ENCODE results near the gene RCAN1.

Gene RCAN1

GRCh38 chr21:34614628-34615486 is at the start of gene RCAN1:
RCAN1 (minus strand) TSS chr21:34615113; CDS start chr21:34615011, 102 bp downstream.
- peak within 1 kb of the TSS; percentile 77 for H3K4me3 ChIP-seq (ENCODE audit: low read length)
- TF ChIP-seq ZNF274 (IDR thresholded peaks at IDR 0.05; ENCODE audit: low read depth, low read length), result no peak

GRCh38 chr21:34661848-34662247 is 46.9 kb upstream of the RCAN1 start:
- no peak for TF ChIP-seq ZNF274 (IDR thresholded peaks at IDR 0.05; ENCODE audit: low read depth, low read length)
- no peak overlapping the region for H3K4me3 ChIP-seq (ENCODE audit: low read length)

- no peak for TF ChIP-seq ZNF274 (IDR thresholded peaks at IDR 0.05; ENCODE audit: low read depth, low read length)
These were observed 38.6 kb upstream of the RCAN1 start for GRCh38 chr21:34653522-34653921.

GRCh38 chr21:34651642-34652041 is 36.7 kb upstream of the RCAN1 start:
- no peak overlapping the region for H3K4me3 ChIP-seq (ENCODE audit: low read length)

More at GRCh38 chr21:34653522-34653921, 38.6 kb upstream of the RCAN1 start:
- H3K4me3 ChIP-seq (ENCODE audit: low read length), result no peak overlapping the region

GRCh38 chr21:34650861-34651431 is 36.0 kb upstream of the RCAN1 start:
- H3K4me3 ChIP-seq (ENCODE audit: low read length), result no peak overlapping the region
- no peak for TF ChIP-seq ZNF274 (IDR thresholded peaks at IDR 0.05; ENCODE audit: low read depth, low read length)

More at GRCh38 chr21:34651642-34652041, 36.7 kb upstream of the RCAN1 start:
- no peak for TF ChIP-seq ZNF274 (IDR thresholded peaks at IDR 0.05; ENCODE audit: low read depth, low read length)

GRCh38 chr21:34649400-34649799 is 34.5 kb upstream of the RCAN1 start:
- TF ChIP-seq ZNF274 (IDR thresholded peaks at IDR 0.05; ENCODE audit: low read depth, low read length), result no peak
- no peak overlapping the region for H3K4me3 ChIP-seq (ENCODE audit: low read length)

GRCh38 chr21:34648739-34649297 is 33.9 kb upstream of the RCAN1 start:
- no peak for TF ChIP-seq ZNF274 (IDR thresholded peaks at IDR 0.05; ENCODE audit: low read depth, low read length)
- H3K4me3 ChIP-seq (ENCODE audit: low read length), result no peak overlapping the region

- TF ChIP-seq ZNF274 (IDR thresholded peaks at IDR 0.05; ENCODE audit: low read depth, low read length), result no peak
- H3K4me3 ChIP-seq (ENCODE audit: low read length), result no peak overlapping the region
These were observed 32.6 kb upstream of the RCAN1 start for GRCh38 chr21:34647555-34647954.

GRCh38 chr21:34644825-34645224 is 29.9 kb upstream of the RCAN1 start:
- H3K4me3 ChIP-seq (ENCODE audit: low read length), result no peak overlapping the region
- no peak for TF ChIP-seq ZNF274 (IDR thresholded peaks at IDR 0.05; ENCODE audit: low read depth, low read length)

- no peak overlapping the region for H3K4me3 ChIP-seq (ENCODE audit: low read length)
- no peak for TF ChIP-seq ZNF274 (IDR thresholded peaks at IDR 0.05; ENCODE audit: low read depth, low read length)
These were observed 27.5 kb upstream of the RCAN1 start for GRCh38 chr21:34642211-34643075.

- no peak for TF ChIP-seq ZNF274 (IDR thresholded peaks at IDR 0.05; ENCODE audit: low read depth, low read length)
- H3K4me3 ChIP-seq (ENCODE audit: low read length), result no peak overlapping the region; the same call in 1 of the 2 replicates
These were observed 25.9 kb upstream of the RCAN1 start for GRCh38 chr21:34640858-34641257.

GRCh38 chr21:34639882-34640788 is 25.2 kb upstream of the RCAN1 start:
- peak overlapping the region; percentile 32; the same call in 1 of the 2 replicates for H3K4me3 ChIP-seq (ENCODE audit: low read length)
- TF ChIP-seq ZNF274 (IDR thresholded peaks at IDR 0.05; ENCODE audit: low read depth, low read length), result no peak

GRCh38 chr21:34639250-34639649 is 24.3 kb upstream of the RCAN1 start:
- no peak overlapping the region for H3K4me3 ChIP-seq (ENCODE audit: low read length)
- TF ChIP-seq ZNF274 (IDR thresholded peaks at IDR 0.05; ENCODE audit: low read depth, low read length), result no peak

Data from GM08714 (cell line).